ENCODE results near the gene RASSF7.

The RASSF7 gene

DNA sequence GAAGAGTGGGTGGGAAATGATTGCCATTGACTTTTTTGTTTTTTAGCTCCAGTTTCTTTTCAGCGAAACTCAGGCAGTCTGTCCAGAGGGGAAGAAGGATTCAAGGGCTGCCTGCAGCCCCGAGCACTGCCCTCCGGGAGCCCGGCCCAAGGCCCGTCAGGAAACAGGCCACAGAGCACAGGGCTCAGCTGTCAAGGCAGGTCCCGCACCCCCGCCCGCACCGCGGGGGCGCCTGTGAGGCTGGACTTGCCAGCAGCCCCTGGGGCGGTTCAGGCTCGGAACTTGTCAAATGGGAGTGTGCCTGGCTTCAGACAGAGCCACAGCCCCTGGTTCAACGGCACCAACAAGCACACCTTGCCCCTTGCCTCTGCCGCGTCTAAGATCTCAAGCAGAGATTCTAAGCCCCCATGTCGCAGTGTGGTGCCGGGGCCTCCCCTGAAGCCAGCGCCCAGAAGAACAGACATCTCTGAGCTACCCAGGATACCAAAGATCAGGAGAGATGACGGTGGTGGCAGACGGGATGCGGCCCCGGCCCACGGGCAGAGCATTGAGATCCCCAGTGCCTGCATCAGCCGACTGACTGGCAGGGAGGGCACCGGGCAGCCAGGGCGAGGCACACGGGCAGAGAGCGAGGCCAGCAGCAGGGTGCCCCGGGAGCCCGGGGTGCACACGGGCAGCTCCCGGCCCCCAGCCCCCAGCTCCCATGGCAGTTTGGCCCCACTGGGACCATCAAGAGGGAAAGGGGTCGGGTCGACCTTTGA is 46.4 kb downstream of the RASSF7 start:
- H3K36me3 ChIP-seq (ENCODE audit: low read length), result peaks cover 4% of the 10 kb centered on the region; the same call in 1 of the 2 replicates
- no peak overlapping the region for H2AFZ ChIP-seq (ENCODE audit: low read depth, low read length, severe bottlenecking)
- no peaks in the 10 kb centered on the region for H3K9me3 ChIP-seq (ENCODE audit: insufficient read depth, low read length)
- H3K4me2 ChIP-seq (ENCODE audit: low read depth, low read length, poor library complexity, severe bottlenecking), result no peak overlapping the region
- no peak for TF ChIP-seq EZH2phosphoT487 (conservative IDR thresholded peaks at IDR 0.05; ENCODE audit: low read length)
- TF ChIP-seq, protein P1, sequence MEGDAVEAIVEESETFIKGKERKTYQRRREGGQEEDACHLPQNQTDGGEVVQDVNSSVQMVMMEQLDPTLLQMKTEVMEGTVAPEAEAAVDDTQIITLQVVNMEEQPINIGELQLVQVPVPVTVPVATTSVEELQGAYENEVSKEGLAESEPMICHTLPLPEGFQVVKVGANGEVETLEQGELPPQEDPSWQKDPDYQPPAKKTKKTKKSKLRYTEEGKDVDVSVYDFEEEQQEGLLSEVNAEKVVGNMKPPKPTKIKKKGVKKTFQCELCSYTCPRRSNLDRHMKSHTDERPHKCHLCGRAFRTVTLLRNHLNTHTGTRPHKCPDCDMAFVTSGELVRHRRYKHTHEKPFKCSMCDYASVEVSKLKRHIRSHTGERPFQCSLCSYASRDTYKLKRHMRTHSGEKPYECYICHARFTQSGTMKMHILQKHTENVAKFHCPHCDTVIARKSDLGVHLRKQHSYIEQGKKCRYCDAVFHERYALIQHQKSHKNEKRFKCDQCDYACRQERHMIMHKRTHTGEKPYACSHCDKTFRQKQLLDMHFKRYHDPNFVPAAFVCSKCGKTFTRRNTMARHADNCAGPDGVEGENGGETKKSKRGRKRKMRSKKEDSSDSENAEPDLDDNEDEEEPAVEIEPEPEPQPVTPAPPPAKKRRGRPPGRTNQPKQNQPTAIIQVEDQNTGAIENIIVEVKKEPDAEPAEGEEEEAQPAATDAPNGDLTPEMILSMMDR (IDR thresholded peaks at IDR 0.05; ENCODE audit: insufficient read depth, low read length, poor library complexity, severe bottlenecking), result no peak
- no peaks in the 10 kb centered on the region for H3K79me2 ChIP-seq (ENCODE audit: insufficient read depth, low read length)
- no peaks in the 10 kb centered on the region for H3K27me3 ChIP-seq (ENCODE audit: low read length)
- no peak overlapping the region for H3K27ac ChIP-seq (ENCODE audit: low read depth, low read length)
- peaks cover 5% of the 10 kb centered on the region for H3F3A ChIP-seq (ENCODE audit: insufficient read depth)
- no peak overlapping the region for H3K9ac ChIP-seq (ENCODE audit: low read length)
- H3K9me2 ChIP-seq (replicated peaks; ENCODE audit: insufficient read depth, low read length), result no peaks in the 10 kb centered on the region
- no peak overlapping the region for H3K4me3 ChIP-seq (ENCODE audit: insufficient read depth, low read length, poor library complexity, severe bottlenecking)
- no peaks in the 10 kb centered on the region; the same call in 1 of the 2 replicates for H4K20me1 ChIP-seq (ENCODE audit: low read depth, low read length)

DNA sequence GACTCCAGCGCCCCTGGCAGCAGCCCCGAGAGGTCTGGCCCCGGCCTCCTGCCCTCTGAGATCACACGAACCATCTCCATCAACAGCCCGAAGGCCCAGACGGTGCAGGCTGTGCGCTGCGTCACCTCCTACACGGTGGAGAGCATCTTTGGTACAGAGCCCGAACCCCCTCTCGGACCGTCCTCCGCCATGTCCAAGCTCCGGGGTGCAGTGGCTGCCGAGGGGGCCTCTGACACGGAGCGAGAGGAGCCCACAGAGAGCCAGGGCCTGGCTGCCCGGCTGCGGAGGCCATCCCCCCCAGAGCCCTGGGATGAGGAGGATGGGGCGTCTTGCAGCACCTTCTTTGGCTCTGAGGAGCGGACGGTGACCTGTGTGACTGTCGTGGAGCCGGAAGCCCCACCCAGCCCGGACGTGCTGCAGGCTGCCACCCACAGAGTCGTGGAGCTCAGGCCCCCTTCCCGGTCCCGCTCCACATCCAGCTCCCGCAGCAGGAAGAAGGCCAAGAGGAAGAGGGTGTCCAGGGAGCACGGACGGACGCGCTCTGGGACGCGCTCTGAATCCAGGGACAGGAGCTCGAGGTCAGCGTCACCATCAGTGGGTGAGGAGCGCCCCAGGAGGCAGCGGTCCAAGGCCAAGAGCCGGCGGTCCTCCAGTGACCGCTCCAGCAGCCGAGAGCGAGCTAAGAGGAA is 47.3 kb downstream of the RASSF7 start:
- Histone ChIP-seq H3K79me2 (ENCODE audit: insufficient read depth, low read length) (no peaks in the 10 kb centered on the region), H3K9me2 (replicated peaks; ENCODE audit: insufficient read depth, low read length) (no peaks in the 10 kb centered on the region), H3K9ac (ENCODE audit: low read length) (no peak overlapping the region), H2AFZ (ENCODE audit: low read depth, low read length, severe bottlenecking) (no peak overlapping the region), H4K20me1 (ENCODE audit: low read depth, low read length) (no peaks in the 10 kb centered on the region; the same call in 1 of the 2 replicates), H3F3A (ENCODE audit: insufficient read depth) (peaks cover 10% of the 10 kb centered on the region), H3K9me3 (ENCODE audit: insufficient read depth, low read length) (no peaks in the 10 kb centered on the region), H3K4me2 (ENCODE audit: low read depth, low read length, poor library complexity, severe bottlenecking) (no peak overlapping the region), H3K27ac (ENCODE audit: low read depth, low read length) (no peak overlapping the region), H3K27me3 (ENCODE audit: low read length) (no peaks in the 10 kb centered on the region), H3K4me3 (ENCODE audit: insufficient read depth, low read length, poor library complexity, severe bottlenecking) (no peak overlapping the region), H3K36me3 (ENCODE audit: low read length) (peaks cover 4% of the 10 kb centered on the region; the same call in 1 of the 2 replicates)
- TF ChIP-seq EZH2phosphoT487 (conservative IDR thresholded peaks at IDR 0.05; ENCODE audit: low read length), result no peak
- TF ChIP-seq, protein P1 (IDR thresholded peaks at IDR 0.05; ENCODE audit: insufficient read depth, low read length, poor library complexity, severe bottlenecking), result no peak

DNA sequence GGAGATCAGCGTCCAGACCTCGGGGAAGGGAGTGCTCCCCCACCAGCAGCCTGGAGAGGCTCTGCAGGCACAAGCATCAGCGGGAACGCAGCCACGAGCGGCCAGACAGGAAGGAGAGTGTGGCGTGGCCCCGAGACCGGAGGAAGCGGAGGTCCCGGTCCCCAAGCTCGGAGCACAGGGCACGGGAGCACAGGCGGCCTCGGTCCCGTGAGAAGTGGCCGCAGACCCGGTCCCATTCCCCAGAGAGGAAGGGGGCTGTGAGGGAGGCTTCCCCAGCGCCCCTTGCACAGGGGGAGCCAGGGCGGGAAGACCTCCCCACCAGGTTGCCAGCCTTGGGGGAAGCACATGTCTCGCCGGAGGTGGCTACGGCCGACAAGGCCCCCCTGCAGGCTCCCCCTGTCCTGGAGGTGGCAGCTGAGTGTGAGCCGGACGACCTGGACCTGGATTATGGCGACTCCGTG is 48.1 kb downstream of the RASSF7 start:
- no peaks in the 10 kb centered on the region; the same call in 1 of the 2 replicates for H4K20me1 ChIP-seq (ENCODE audit: low read depth, low read length)
- peaks cover 4% of the 10 kb centered on the region; the same call in 1 of the 2 replicates for H3K36me3 ChIP-seq (ENCODE audit: low read length)
- H3K9ac ChIP-seq (ENCODE audit: low read length), result no peak overlapping the region
- no peaks in the 10 kb centered on the region for H3K9me2 ChIP-seq (replicated peaks; ENCODE audit: insufficient read depth, low read length)
- H3K4me3 ChIP-seq (ENCODE audit: insufficient read depth, low read length, poor library complexity, severe bottlenecking), result no peak overlapping the region
- TF ChIP-seq, protein P1 (IDR thresholded peaks at IDR 0.05; ENCODE audit: insufficient read depth, low read length, poor library complexity, severe bottlenecking), result no peak
- no peak for TF ChIP-seq EZH2phosphoT487 (conservative IDR thresholded peaks at IDR 0.05; ENCODE audit: low read length)
- H3K4me2 ChIP-seq (ENCODE audit: low read depth, low read length, poor library complexity, severe bottlenecking), result no peak overlapping the region
- no peak overlapping the region for H3K27ac ChIP-seq (ENCODE audit: low read depth, low read length)
- peaks cover 10% of the 10 kb centered on the region for H3F3A ChIP-seq (ENCODE audit: insufficient read depth)
- H2AFZ ChIP-seq (ENCODE audit: low read depth, low read length, severe bottlenecking), result no peak overlapping the region
- no peaks in the 10 kb centered on the region for H3K27me3 ChIP-seq (ENCODE audit: low read length)
- H3K79me2 ChIP-seq (ENCODE audit: insufficient read depth, low read length), result no peaks in the 10 kb centered on the region
- H3K9me3 ChIP-seq (ENCODE audit: insufficient read depth, low read length), result no peaks in the 10 kb centered on the region
